Upper lobe of right lung (tissue), 1 donor: ENCODE results near the gene PKP3. TPM values are rescaled to one million over a fixed set of nuclear protein-coding genes. Genes with fewer than 3 reads are reported as not detected.

Experiments used
- ATAC-seq: fragments of 200-7000 bp; cut with Tn5 transposase; one replicate; pipeline ENCODE4 v1.9.1; 2020; ENCODE audit warnings: mild to moderate bottlenecking, moderate library complexity
- DNase-seq: peaks from one replicate; pipeline ENCODE4 v3.0.0-alpha.2; 2020
- H3K27ac ChIP-seq: fragments of 200-600 bp; one replicate; pipeline ENCODE4 v1.8.0; 2022
- H3K27me3 ChIP-seq: fragments of 200-600 bp; one replicate; pipeline ENCODE4 v1.8.0; 2022; ENCODE audit warnings: mild to moderate bottlenecking
- H3K36me3 ChIP-seq: fragments of 200-600 bp; one replicate; pipeline ENCODE4 v1.8.0; 2022
- H3K4me1 ChIP-seq: fragments of 200-600 bp; one replicate; pipeline ENCODE4 v1.8.0; 2022
- H3K4me3 ChIP-seq: fragments of 200-600 bp; one replicate; pipeline ENCODE4 v1.8.0; 2022; ENCODE audit warnings: mild to moderate bottlenecking
- H3K9me3 ChIP-seq: fragments of 200-600 bp; one replicate; pipeline ENCODE4 v1.8.0; 2022
- intact Hi-C: fragments of 100-400 bp; cut with DNase I; formaldehyde crosslinking; loops from one replicate; pipeline ENCODE4 v1.11.0; 2022
- total RNA-seq: library from RNA; stranded (reverse); fragmentation: NEBNext Ultra II Directional; extraction: Animal tissue kit (Norgen Biotek cat#: 25700); gene quantifications from one replicate; pipeline ENCODE4 v1.2.1, GENCODE V29; 2021
- TF ChIP-seq, protein P1 (sequence below): fragments of 200-600 bp; IDR thresholded peaks from one replicate; pipeline ENCODE4 v1.8.0; 2022; ENCODE audit warnings: antibody characterized with exemption
- donor health status: DM: no; HTN: yes; CAD: no; lungs with severe emphysema.

PKP3 gene
- total RNA-seq, 1 donor from 2014 or later = 40.4 TPM

DNA sequence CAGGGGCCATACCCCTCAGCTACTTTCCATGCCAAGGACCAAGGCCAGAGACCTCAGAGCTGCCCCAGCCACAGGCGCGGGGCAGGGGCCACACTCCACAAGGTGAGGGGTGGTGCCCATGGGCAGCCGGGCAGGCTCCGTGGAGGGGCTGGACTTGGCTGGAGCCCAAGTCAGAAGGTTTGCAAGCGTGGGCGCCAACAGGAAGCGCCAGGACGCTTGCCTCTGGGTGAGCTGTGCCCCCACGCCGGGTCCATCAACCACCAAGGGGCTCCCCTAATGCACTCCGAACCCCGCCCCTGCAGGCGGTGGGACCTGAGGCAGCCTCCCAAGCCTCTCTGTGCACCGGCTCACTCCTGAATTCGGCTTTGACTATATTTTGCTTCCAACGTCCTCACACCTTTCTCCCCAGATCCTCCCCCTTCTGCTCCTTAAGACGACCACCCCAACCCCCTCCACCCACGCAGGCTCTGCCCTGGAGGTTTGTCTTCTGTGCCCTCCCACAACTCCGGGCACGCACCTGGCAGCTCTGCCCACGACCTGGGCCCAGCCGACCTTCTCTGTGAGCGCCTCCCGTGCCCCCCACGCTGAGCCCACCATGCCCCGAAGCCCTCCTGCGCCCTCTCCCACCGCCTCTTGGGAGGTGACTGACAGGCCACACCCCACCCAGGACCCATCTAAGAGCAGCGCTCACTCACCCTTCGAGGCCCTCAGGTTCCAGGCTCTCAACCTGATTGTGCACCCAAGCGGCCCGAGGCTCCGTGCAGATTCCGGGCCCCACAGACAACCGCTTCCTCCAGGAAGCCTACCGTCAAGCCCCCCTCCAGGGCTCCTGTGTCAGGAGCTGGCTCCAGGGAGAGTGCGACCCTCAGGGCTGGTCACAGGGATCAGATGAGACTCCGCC is 2.6 kb upstream of the PKP3 start:
- Histone ChIP-seq H3K9me3 (peaks cover 6% of the 10 kb centered on the region), H3K27me3 (no peaks in the 10 kb centered on the region), H3K27ac (no peak overlapping the region), H3K4me3 (no peak overlapping the region), H3K36me3 (no peaks in the 10 kb centered on the region), H3K4me1 (peaks cover 3% of the 10 kb centered on the region)
- DNase-seq = no peak
- ATAC-seq = no peak
- intact Hi-C loops = no loop called here
- TF ChIP-seq, protein P1, sequence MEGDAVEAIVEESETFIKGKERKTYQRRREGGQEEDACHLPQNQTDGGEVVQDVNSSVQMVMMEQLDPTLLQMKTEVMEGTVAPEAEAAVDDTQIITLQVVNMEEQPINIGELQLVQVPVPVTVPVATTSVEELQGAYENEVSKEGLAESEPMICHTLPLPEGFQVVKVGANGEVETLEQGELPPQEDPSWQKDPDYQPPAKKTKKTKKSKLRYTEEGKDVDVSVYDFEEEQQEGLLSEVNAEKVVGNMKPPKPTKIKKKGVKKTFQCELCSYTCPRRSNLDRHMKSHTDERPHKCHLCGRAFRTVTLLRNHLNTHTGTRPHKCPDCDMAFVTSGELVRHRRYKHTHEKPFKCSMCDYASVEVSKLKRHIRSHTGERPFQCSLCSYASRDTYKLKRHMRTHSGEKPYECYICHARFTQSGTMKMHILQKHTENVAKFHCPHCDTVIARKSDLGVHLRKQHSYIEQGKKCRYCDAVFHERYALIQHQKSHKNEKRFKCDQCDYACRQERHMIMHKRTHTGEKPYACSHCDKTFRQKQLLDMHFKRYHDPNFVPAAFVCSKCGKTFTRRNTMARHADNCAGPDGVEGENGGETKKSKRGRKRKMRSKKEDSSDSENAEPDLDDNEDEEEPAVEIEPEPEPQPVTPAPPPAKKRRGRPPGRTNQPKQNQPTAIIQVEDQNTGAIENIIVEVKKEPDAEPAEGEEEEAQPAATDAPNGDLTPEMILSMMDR = no peak

GRCh38 chr11:392102-392777 is 1.8 kb upstream of the PKP3 start:
- TF ChIP-seq, protein P1 = no peak
- intact Hi-C loops = no loop called here
- DNase-seq (no peak), ATAC-seq (no peak)
- Histone ChIP-seq H3K27ac (no peak overlapping the region), H3K4me1 (peaks cover 3% of the 10 kb centered on the region), H3K27me3 (no peaks in the 10 kb centered on the region), H3K36me3 (no peaks in the 10 kb centered on the region), H3K9me3 (no peaks in the 10 kb centered on the region), H3K4me3 (no peak overlapping the region)

DNA sequence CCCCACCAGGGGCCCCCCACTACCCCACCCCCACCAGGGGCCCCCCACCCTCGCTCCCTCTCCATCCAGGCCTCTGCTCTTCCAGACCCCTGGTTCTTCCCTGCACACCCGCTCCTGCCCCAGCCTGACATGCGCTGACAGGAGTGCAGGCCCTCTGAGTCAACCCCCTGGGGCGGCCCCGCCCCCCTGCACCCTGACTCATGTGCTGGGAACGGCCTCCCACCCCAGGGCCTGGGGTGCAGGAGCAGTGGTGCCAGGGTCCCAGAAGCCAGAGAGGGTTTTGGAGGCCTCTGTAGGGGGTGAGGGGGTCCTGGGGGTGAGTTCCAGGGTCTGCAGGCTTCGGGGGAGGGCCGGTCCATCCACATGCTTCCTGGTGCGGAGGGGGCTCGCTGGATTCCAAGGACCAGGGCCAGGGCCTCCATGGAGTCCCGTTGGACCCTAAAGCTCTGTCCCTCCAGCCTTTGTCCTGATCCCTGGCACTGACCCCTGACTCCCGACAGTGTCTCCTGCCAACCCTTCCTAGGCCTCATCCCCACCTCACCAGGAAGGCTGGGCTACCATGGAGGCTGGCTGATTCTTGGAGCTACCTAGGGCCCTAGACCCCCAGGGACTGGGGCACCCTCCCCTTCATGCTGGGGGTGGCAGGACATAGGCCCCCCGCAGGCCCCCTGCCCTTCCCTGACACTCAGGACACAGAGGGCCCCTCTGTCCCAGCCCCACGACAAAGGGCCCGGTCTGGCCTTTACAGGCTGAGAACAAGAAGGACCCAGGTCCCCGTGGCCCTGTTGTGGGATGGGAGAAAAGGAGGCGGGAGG is 583 bp upstream of the PKP3 start:
- Histone ChIP-seq H3K27me3 (no peaks in the 10 kb centered on the region), H3K27ac (peak overlapping the region; percentile 65), H3K9me3 (no peaks in the 10 kb centered on the region), H3K4me3 (peak overlapping the region; percentile 48), H3K36me3 (no peaks in the 10 kb centered on the region), H3K4me1 (peaks cover 3% of the 10 kb centered on the region)
- TF ChIP-seq, protein P1 = no peak
- ATAC-seq (no peak), DNase-seq (no peak)
- intact Hi-C loops = no loop called here

DNA sequence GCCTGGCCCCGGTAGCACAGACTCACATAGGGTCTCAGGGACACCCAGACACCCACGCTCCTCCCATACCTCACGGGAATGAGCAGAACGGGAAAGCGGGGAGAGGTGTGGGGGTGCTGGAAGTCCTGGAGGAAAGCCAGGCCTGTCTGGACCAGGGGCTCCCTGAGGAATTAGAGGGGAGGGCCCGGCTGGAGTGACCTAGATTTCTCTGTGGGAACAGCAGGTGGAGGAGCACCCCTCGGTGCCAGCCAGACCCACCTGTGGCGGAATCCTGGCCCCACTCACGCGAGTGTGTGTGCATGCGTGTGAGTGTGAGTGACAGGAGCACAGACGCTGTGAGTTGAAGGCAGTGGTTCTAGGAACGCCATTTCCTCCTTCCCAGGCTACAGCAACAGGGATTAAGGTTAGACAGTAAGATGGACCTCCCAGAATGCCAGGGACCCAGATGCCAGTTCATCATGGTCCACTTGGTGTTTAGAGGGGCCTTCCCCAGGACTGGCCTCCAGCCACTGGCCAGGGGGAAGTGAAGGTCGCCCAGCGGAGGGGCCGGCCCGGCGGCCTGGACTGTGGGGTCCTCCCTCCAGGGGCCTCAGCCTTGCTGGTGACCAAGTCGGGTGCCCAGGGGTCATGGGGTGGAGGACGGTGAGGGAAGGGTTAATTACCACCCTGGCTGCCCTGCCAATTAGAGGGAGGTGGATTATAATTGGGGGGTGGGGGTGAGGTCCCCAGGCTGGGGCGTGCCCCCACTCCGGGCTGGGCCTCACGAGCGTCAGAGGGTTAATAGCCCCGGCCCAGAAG is 1.0 kb downstream of the PKP3 start:
- Histone ChIP-seq H3K27ac (peak overlapping the region; percentile 17), H3K4me1 (peaks cover 3% of the 10 kb centered on the region), H3K4me3 (peak overlapping the region; percentile 48), H3K9me3 (no peaks in the 10 kb centered on the region), H3K36me3 (no peaks in the 10 kb centered on the region), H3K27me3 (no peaks in the 10 kb centered on the region)
- DNase-seq = no peak
- TF ChIP-seq, protein P1 = no peak
- ATAC-seq = no peak
- intact Hi-C loops = no loop called here

DNA sequence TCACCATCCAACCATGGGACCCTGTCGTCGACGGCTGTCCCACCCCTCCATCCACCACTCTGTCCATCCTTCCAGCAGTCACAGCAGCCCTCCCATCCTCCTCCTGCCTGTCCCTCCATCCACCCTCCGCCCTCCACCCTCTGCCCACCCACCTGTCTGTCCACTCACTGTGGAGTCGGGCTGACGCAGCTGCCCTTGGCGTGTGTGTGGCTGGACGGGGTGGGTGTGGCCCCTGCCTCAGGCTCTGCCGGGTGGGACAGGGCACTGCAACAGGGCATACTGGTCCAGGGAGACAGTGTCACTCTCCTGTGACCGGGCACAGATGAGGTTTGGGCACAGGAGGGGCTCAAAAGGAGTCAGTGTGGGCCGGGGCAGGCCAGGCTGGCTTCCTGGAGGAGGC is 1.9 kb downstream of the PKP3 start:
- peaks cover 3% of the 10 kb centered on the region for H3K4me1 ChIP-seq
- H3K27me3 ChIP-seq = no peaks in the 10 kb centered on the region
- no peak for DNase-seq
- H3K27ac ChIP-seq = no peak overlapping the region
- H3K36me3 ChIP-seq = no peaks in the 10 kb centered on the region
- intact Hi-C loops = no loop called here
- H3K4me3 ChIP-seq = no peak overlapping the region
- TF ChIP-seq, protein P1 = no peak
- H3K9me3 ChIP-seq = no peaks in the 10 kb centered on the region
- no peak for ATAC-seq
